ENCODE data around the gene PRKCZ. TPM values are rescaled to one million over a fixed set of nuclear protein-coding genes. Genes with fewer than 3 reads are reported as not detected.

PRKCZ gene
- total and polyA plus RNA-seq, 9 donors, result 3.4 to 16.1 (median 5.8) TPM

DNA sequence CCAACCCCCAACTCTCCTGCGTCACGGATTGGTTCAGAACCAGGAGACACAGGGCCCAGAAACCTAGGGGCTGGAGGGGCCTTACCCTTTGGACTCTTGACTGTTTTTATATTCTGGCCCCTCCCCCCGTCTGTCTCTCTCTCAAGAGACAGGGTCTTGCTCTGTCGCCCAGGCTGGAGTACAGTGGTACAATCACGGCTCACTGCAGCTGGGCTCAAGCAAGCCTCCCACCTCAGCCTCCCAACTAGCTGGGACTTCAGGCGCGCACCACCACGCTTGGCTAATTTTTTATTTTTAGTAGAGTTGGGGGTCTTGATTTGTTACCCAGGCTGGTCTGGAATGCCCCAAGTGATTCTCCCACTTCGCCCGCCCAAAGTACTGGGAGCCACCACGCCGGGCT lies 52.5 kb downstream of the PRKCZ start:
- no peak overlapping the region for H3K4me3 ChIP-seq
- no peak for TF ChIP-seq EP300 (IDR thresholded peaks at IDR 0.05)
- TF ChIP-seq, protein P1, sequence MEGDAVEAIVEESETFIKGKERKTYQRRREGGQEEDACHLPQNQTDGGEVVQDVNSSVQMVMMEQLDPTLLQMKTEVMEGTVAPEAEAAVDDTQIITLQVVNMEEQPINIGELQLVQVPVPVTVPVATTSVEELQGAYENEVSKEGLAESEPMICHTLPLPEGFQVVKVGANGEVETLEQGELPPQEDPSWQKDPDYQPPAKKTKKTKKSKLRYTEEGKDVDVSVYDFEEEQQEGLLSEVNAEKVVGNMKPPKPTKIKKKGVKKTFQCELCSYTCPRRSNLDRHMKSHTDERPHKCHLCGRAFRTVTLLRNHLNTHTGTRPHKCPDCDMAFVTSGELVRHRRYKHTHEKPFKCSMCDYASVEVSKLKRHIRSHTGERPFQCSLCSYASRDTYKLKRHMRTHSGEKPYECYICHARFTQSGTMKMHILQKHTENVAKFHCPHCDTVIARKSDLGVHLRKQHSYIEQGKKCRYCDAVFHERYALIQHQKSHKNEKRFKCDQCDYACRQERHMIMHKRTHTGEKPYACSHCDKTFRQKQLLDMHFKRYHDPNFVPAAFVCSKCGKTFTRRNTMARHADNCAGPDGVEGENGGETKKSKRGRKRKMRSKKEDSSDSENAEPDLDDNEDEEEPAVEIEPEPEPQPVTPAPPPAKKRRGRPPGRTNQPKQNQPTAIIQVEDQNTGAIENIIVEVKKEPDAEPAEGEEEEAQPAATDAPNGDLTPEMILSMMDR (IDR thresholded peaks at IDR 0.05), result no peak
- no peak for TF ChIP-seq POLR2A (IDR thresholded peaks at IDR 0.05)
- no peaks in the 10 kb centered on the region for H3K9me3 ChIP-seq
- no peaks in the 10 kb centered on the region for H3K4me1 ChIP-seq (ENCODE audit: insufficient read depth)
- no peak overlapping the region for H3K27ac ChIP-seq
- no peak for DNase-seq
- WGBS, 3 donors, result 93 to 95% (median 94%) methylated on average over 12 of the region's 12 CpGs
- intact Hi-C loops (cut with DNase I), result no loop called here
- no peaks in the 10 kb centered on the region for H3K27me3 ChIP-seq
- no peaks in the 10 kb centered on the region for H3K36me3 ChIP-seq

DNA sequence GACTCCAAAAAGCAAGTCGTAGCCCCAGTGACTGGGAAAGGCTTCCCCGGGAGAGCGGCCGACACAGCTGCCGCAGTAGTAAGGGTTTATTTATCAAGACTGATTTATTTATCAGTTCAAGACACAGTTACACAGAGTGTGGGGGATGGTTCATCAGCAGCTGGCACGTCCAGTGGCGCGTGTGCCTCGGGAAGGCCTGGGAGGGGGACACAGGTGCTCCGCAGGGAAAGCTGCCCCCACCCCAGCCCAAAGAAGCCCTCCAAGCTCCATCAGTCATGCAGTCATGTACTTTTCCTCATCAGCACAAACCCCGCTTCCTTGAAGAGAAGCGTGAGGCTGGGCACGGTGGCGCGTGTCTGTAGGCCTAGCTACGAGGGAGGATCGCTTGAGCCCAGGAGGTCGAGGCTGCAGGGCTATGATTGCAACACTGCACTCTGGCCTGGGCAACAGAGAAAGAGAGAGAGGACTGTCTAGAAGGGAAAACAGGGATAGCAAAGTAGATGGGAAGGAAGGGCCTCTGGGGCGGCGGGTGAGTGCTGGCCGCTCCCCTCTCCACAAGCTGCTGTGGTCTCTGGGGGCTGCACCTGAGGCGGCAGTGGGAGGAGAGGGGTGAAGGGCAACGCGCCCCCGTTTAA lies 53.2 kb downstream of the PRKCZ start:
- Histone ChIP-seq H3K9me3 (no peaks in the 10 kb centered on the region), H3K27ac (no peak overlapping the region), H3K36me3 (no peaks in the 10 kb centered on the region), H3K4me3 (no peak overlapping the region), H3K4me1 (ENCODE audit: insufficient read depth) (no peaks in the 10 kb centered on the region), H3K27me3 (no peaks in the 10 kb centered on the region)
- intact Hi-C loops (cut with DNase I), result no loop called here
- TF ChIP-seq, protein P1 (IDR thresholded peaks at IDR 0.05), result no peak
- TF ChIP-seq POLR2A (IDR thresholded peaks at IDR 0.05) (no peak), EP300 (IDR thresholded peaks at IDR 0.05) (no peak)
- 61 to 71% (median 66%) methylated on average over 25 of the region's 25 CpGs for WGBS, 3 donors
- no peak for DNase-seq

DNA sequence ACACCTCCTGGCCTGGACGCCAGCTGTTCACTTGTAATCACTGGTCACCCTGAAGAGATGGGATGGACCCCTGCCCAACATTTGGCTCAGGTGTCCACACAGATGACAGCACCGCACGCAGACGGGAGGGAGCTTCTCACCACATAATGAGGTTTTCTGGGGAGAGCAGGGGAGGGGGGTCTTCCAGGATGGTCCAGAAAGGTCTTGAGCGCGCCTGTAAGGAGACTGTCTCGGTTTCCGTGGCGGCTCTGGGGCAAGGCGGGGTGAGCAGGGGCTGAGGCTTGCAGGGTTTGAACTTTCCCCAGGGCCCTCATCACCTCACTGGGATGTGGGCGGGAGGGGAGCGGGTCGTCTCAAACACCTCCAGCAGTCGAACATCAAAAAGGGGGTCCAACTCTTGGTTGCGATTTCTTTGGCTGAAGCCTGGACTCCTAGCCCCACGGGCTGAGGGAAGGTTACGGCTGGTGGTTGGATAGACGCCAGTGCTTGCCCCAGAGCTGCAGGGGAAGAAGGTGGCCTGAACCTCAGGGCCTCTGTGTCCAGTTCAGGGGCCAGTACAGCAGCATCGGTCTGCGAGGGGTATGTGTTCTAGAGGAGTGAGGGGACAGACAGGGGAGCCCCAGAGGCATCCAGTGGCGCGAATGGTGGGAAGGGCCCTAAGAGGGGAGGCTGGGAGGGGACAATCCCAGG lies 53.8 kb downstream of the PRKCZ start:
- intact Hi-C loops (cut with DNase I), result no loop called here
- Histone ChIP-seq H3K4me3 (no peak overlapping the region), H3K4me1 (ENCODE audit: insufficient read depth) (no peaks in the 10 kb centered on the region), H3K36me3 (no peaks in the 10 kb centered on the region), H3K9me3 (no peaks in the 10 kb centered on the region), H3K27me3 (no peaks in the 10 kb centered on the region), H3K27ac (no peak overlapping the region)
- no peak for DNase-seq
- WGBS, 3 donors, result 60 to 83% (median 76%) methylated on average over 22 of the region's 22 CpGs
- TF ChIP-seq EP300 (IDR thresholded peaks at IDR 0.05), result no peak
- TF ChIP-seq, protein P1 (IDR thresholded peaks at IDR 0.05), result no peak
- no peak for TF ChIP-seq POLR2A (IDR thresholded peaks at IDR 0.05)

DNA sequence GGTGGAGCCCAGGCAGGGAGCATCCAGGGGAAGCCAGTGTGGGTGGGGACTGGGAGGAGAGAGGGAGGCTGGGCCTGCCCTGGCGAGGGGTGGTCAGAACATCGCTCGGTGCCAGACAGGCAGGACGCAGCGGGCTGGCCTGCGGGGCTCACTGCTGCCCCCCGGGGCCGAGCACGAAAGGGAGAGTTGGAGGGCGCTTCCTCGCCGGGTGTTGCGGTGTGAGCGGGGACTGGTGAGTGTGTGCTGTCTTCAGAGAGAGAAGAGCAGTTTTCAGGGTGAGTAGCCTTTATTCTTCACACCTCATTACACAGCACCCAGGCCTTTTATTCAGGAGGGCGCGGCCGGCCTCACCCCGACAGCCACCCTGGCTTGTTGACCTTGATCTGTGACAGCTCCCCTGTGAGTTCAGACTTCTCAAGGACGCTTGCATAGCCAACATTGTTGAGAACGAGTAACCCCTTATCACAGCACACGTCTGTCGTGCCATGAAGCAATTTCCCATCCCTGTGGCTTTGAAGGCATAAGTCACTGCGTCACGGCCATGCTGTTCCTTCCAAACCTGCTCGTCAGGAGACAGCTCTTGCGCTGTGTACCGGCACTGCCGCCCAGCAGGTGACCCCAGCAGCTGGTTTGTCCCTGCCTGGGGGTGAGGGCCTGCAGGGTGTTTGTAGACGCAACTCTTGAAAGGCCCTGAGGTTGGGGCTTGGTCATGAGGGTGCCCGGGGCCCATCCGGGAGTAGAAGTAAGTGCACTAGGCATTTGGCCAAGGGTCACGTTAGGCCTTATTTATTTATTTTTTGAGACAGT lies 54.6 kb downstream of the PRKCZ start:
- DNase-seq, result no peak
- TF ChIP-seq EP300 (IDR thresholded peaks at IDR 0.05) (no peak), POLR2A (IDR thresholded peaks at IDR 0.05) (no peak)
- TF ChIP-seq, protein P1 (IDR thresholded peaks at IDR 0.05), result no peak

More for the DNA sequence above, 54.6 kb downstream of the PRKCZ start:
- H3K4me3 ChIP-seq, result no peak overlapping the region
- 42 to 62% (median 58%) methylated on average over 32 of the region's 32 CpGs for WGBS, 3 donors
- no peaks in the 10 kb centered on the region for H3K9me3 ChIP-seq
- no peaks in the 10 kb centered on the region for H3K4me1 ChIP-seq (ENCODE audit: insufficient read depth)
- no peaks in the 10 kb centered on the region for H3K36me3 ChIP-seq
- no peaks in the 10 kb centered on the region for H3K27me3 ChIP-seq
- intact Hi-C loops (cut with DNase I), result no loop called here
- no peak overlapping the region for H3K27ac ChIP-seq
